ENCODE measurements around the gene CREB1.
A peak's percentile ranks its signal among the peaks of the same experiment; 100 is the strongest.
"Not testable (repeated sequence)": the region's sequence is repeated elsewhere in the genome, so short reads cannot be mapped to it uniquely, and the experiment has no call there.

CREB1 gene

DNA sequence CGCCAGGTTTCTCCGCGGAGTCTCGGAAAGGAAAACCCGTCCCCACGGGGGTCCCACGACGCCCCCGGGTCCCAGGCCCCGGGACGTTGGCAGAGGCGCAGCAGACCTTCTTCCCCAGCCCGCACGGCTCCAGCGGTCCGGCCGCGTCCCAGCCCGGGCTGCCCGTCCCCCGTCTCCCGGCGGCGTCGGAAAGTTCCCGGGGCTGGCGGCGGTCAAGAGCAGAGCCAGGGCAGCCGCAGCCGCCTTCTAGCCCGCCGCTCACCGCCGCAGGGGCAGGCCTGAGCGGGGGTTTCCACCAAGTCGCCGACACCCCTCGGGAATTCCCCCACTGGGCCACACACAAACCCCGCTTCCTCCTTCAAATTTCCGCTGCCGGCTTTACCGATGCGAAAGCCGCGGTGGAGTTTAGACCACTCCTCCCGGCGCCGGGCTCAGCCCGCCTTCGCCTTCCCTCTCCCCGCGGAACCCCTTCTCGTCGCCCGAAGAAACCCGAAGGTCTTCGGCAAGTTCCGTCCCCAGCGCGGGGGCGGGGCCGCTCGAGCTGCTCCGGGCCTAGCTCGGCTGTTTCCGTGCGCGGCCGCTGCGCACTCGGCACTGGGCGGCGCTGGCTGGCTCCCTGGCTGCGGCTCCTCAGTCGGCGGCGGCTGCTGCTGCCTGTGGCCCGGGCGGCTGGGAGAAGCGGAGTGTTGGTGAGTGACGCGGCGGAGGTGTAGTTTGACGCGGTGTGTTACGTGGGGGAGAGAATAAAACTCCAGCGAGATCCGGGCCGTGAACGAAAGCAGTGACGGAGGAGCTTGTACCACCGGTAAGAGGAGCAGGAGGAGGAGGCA, at the start of gene CREB1:
CREB1 (plus strand) TSS at position 633 of the 830 bp plus-strand sequence. CDS start 25,674 bp downstream, outside the sequence.
- DNase-seq, result peak; percentile 94 to 98 (median 96)

GRCh38 chr2:207480521-207481040, 49.2 kb upstream of the CREB1 start:
- DNase-seq, result no peak

GRCh38 chr2:207481924-207482323, 47.8 kb upstream of the CREB1 start:
- peak in 2 of 3 experiments; percentile 9 to 38 for DNase-seq

GRCh38 chr2:207482630-207483029, 47.1 kb upstream of the CREB1 start:
- no peak for DNase-seq

GRCh38 chr2:207483066-207483465, 46.7 kb upstream of the CREB1 start:
- DNase-seq, result no peak

- no peak for DNase-seq
These were observed 46.3 kb upstream of the CREB1 start for GRCh38 chr2:207483477-207483876.

GRCh38 chr2:207484444-207485391, 45.0 kb upstream of the CREB1 start:
- no peak for DNase-seq

GRCh38 chr2:207487650-207488311, 42.0 kb upstream of the CREB1 start:
- DNase-seq, result peak in 1 of 3 experiments; percentile 14

DNA sequence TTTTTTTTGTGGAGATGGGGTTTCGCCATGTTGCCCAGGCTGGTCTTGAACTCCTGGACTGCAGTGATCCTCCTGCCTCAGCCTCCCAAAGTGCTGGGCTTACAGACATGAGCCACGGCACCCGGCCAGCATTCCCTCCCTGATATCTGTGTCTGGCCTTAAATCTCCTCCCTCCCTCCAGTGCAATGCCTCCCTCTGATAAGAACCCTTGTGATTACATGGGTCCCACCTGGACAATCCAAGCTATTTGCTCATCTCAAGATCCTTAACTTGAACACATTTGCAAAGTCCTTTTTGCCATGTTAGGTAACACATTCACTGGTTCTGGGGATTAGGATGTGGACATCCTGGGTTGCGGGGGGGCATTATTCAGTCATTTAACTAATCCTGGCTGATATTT, 40.5 kb upstream of the CREB1 start:
- DNase-seq, result no peak

- DNase-seq, result no peak
These were observed 39.3 kb upstream of the CREB1 start for GRCh38 chr2:207490441-207490840.

- DNase-seq, result no peak
These were observed 38.7 kb upstream of the CREB1 start for GRCh38 chr2:207491086-207491485.

DNA sequence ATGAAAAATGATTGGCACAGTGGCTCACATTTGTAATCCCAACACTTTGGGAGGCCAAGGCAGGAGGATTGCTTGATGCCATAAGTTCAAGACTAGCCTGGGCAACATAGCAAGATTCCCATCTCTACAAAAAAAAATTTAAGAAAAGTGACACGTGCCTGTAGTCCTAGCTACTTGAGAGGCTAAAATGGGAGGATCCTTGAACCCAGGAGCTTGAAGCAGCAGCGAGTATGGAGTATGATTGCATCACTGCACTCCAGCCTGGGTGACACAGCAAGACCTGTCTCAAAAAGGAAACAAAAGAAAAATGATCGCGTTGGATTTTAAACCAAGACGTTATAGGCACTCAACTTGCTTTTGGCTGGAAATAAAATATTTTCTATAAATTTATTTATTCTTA, 37.8 kb upstream of the CREB1 start:
- DNase-seq, result no peak

DNA sequence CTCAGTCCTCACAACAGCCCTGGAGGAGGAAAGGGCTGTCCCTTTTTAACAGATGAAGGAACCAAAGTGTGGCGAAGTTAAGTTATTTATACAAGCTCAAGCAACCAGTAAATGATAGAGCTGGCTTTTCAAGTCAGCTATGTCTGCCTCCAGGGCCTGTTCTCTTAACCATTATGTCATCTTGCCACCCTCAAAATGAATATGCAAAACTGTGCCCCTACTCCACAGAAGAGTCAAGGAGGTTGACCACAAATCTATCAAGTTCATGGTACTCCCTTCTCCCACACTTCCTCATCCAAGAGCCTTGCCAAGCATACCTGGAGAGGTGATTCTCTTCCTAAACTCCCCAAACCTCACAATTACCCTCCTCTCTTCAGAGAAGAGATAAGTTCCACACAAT, 37.3 kb upstream of the CREB1 start:
- DNase-seq, result no peak

GRCh38 chr2:207494137-207494536, 35.6 kb upstream of the CREB1 start:
- DNase-seq, result no peak

DNA sequence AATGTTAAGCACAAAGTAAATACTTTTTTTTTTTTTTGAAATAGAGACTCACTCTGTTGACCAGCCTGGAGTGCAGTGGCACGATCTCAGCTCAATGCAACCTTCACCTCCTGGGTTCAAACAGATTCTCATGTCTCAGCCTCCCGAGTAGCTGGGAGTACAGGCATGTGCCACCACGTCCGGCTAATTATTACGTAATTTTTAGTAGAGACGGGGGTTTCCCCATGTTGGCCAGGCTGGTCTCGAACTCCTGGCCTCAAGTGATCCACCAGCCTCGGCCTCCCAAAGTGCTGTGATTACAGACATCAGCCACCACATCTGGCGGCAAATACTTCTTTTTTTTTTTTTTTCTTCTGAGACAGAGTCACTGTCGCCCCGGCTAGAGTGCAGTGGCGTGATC, 32.8 kb upstream of the CREB1 start:
- DNase-seq, result not testable (repeated sequence)

DNA sequence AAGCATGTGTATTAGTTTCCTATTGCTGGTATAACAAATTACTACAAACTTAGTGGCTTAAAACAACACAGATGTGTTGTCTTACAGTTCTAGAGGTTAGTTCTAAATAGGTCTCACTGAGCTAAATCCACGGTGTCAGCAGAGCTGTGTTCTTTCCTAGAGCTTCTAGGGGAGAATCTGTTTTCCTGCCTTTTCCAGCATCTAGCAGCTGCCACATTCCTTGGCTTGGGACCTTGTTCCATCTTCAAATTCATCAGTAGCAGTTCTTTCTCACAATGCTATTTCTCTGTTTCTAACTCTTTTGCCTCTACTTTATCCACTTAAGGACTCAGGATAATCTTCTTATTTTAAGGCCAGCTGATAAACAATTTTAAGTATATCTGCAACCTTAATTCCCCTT, 32.2 kb upstream of the CREB1 start:
- no peak for DNase-seq

GRCh38 chr2:207498427-207498826, 31.3 kb upstream of the CREB1 start:
- no peak for DNase-seq

DNA sequence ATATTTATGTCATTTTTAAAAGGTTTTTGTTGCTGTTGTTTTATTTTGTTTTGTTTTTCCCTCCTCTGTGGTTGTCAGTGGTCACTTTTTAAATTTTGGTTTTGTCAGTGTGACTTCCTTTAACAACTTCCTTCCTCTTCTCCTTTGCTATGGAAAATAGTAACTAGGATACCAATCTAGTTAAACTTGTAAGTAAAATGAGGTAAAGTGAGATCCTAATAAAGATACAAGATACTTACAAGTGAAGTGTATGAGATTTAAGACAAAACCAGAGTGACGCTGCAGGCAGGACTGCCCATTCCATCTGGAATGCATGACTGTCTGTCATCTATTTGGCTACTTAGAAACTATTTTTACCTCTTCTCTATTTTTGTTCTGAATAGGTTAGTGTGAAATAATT, 30.6 kb upstream of the CREB1 start:
- no peak for DNase-seq

- DNase-seq, result no peak
These were observed 27.8 kb upstream of the CREB1 start for GRCh38 chr2:207501802-207502576.

GRCh38 chr2:207502577-207503198, 27.1 kb upstream of the CREB1 start:
- DNase-seq, result no peak

- no peak for DNase-seq
These were observed 26.5 kb upstream of the CREB1 start for GRCh38 chr2:207503234-207503633.
